Kidney tubule cell (primary cell): ENCODE results near the gene SRMS.

Source experiments
- DNase-seq: peaks from one replicate; pipeline ENCODE4 v3.0.0-alpha.2; 2018; ENCODE audit warnings: low spot score

Gene SRMS

DNA sequence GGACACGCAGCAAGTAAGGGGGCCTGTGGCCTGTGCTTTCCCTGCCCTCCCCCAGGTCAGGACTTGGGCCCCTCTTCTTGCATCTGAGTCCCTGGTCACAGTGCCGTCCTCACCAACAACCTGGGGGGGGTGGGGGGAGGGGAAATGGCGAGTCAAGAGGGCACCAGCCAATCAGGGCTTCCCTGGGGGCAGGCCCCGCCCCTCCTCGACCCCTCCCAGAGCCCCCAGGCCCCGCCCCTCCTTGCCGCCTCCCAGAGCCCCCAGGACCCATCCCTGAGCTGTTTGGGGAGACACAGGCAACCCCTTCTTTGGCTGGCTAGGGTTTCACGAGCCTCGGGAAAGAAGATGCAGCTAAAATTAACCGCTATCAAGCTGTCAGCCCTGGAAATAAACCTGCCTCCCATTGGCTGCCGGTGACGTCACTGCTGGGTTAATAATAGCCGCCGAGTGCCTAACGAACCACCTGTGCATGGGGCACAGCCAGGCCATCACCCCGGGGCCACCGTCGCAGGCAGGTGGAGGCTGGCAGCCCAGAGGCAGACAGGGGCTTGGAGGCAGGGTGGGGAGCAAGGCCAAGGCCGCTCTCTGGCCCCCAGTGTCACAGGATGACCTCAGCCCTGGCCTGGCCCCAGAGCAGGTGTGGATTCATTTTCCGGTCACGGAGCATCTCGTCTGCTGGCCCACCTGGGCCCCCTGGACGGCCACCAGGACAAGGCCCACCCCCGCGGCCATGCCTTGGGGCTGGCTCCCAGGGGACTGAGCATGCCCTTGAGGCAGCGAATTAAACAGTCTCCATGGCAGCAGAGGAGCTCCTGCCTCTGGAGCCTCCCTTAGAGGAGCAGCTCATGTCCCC is 45.5 kb downstream of the SRMS start:
- DNase-seq, result peak; percentile 30

DNA sequence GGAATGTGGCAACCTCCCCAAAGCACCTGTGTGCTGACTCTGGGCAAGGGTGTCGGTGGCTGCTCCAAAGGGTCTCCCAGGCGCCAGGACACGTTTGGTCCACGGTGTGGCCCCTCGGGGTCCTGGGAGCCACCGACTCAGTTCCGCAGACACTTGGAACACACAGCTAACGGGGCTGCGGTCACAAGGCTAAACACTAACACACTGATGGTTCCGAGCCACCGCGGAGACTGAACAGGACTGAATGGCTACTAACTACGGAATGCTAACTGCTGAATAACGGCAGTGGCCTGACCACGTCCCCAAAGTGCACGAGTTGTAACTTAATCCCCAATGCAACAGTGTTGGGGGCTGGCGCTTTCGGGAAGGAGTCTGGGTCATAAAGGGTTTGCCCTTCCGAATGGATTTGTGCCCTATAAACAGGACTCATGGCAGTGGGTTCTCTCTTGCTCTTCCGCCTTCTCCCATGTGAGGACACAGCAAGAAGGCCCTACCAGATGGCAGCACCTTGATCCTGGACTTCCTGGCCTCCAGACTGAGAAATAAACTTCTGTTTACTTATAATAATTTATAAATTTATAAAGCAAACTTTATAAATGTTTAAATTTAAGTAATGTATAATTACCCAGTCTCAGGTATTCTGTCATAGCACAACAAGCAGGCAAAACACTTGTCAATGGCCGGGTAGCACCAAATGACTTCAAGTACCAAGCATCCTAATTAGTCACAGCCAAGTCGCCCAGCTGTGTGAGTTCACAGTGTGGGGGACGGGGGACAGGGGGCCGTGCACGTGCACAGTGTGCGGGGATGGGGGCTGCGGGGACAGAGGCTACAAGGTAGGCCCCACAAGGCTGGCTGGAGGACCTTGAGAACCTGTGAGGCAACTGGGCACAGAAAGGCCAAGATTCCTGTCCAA is 46.4 kb downstream of the SRMS start:
- peak; percentile 20 for DNase-seq

DNA sequence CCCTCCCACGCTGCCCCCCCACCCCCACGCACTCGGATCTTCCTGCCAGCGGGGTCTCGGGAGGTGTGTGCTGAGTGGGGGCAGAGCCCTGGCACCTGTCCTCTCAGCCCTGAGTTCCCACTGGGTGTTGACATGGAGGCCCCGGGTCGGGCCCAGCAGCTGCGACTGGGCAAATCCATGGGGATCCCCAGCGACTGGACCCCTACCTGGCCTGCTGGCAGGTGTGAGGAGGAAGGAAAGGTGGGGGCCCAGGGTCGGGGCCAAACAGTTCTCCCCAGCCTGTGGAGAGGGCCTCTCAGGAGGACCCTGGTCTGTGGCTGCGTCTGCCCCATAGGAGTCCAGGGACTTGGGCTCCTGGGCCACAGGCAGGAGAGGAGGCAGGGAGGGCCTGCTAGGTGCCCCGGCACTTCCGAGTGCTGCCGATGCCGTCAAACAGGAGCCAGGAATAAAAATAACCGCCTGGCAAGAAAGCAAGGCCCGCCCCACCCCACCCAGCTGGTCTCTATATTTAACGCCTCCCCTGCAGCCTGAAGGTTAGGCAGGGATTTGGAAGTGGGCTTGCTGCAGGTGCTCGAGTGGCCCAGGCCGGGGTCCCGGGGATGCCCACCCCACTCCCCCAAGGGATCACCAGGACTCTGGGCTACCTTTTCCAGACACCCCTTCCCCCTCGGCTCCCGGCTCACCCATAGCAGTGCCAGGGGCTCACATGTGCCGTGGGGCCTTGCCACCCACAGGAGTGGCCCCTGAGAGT is 47.2 kb downstream of the SRMS start:
- DNase-seq, result no peak

DNA sequence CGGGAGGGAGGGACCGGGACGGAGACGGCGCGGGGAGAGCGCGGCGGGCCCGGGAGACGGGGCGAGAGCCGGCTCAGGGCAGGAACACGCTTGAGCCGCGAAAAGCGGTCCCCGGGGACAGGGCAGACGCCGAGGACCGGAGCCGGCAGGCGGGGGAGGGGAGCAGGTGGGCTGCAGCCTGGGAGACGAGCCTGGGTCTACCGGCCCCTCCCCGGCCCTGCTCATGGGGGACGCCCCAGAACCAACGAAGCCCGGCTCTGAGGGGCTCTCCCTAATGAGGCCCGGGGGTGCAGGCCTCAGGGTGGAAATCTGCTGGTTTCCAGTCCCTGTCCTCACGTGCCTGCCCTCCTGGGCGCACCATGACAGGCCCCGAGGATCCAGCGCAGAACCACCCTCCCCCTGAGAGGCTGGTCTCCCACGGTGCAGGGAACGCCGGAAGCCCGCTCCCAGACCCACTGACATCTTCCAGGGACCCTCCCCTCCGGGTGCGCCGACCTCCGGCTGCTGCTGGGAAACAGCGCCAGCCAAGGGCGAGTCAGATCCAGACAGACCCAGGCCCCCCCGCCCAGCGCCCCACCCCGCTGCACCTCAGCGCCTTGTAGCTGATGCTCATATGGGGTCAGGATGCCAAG is 48.1 kb downstream of the SRMS start:
- no peak for DNase-seq

DNA sequence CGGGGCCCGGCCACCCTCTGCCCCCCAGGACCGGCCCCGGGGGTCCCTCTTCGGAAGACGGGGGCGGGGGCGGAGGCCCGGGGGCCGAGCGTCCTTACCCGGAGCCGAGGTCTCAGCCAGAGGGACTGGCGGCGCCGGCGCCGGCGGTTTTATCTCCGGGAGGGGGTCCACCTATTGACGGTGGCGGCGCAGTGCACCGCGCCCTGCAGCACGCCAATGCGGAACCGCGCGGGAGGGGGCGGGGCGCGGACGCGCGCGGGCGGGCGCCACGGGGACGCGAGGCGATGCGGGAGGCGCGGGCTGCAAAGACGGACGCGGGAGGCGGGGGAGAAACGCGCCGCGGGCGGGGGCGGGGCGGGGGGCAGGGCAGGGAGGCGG is 48.6 kb downstream of the SRMS start, which contains the start of gene EEF1A2:
TSS of gene EEF1A2 (minus strand) at position 124 of the 378 bp plus-strand sequence. CDS start 1,320 bp downstream, outside the sequence.
- no peak for DNase-seq

DNA sequence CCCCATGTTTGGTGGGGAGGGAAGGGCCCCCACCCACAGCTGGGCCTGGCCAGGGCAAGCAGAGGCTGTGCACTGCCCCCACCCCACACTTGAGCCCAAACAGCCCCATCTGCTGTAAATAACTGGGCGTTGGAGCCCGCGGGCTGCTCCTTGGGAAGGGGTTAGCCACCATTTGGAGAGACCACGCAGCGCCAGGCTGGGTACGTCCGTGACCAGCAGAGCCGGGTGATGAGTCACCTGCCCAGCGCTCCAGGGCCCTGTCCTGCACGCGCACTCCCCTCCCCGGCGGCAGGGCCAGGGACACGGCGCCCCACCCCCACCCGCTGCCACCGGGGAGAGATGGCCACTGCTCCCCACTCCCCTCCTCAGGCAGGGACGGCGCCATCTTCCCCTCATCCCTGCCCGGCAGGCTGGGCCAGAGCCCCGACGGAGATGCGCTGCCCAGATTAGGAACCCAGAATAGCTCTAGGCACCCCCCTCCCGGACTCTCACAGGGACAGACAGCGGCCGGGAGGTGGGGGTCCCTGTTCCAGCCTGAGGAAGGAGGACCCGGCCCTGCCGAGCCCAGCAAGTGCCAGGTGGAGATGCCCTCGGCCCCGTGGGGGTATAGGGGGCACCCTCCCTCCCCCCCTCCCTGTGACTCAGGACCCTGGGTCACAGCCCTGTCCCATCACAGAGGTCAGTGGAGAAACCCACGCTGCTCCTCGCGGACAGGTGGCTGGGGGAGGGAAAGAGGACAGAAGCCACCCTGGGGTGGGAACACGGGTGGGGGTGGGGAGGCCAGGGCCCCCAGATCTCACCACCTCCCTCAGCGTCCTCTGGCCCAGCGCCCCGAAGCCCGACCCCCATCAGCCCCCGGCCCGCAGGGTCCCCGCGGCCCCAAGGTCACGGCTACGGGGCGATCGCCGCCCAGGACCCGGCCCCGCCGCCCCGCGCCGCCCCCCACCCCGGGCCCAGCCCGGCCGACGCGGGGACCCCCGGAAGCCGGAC is 49.3 kb downstream of the SRMS start:
- DNase-seq, result peak; percentile 58

DNA sequence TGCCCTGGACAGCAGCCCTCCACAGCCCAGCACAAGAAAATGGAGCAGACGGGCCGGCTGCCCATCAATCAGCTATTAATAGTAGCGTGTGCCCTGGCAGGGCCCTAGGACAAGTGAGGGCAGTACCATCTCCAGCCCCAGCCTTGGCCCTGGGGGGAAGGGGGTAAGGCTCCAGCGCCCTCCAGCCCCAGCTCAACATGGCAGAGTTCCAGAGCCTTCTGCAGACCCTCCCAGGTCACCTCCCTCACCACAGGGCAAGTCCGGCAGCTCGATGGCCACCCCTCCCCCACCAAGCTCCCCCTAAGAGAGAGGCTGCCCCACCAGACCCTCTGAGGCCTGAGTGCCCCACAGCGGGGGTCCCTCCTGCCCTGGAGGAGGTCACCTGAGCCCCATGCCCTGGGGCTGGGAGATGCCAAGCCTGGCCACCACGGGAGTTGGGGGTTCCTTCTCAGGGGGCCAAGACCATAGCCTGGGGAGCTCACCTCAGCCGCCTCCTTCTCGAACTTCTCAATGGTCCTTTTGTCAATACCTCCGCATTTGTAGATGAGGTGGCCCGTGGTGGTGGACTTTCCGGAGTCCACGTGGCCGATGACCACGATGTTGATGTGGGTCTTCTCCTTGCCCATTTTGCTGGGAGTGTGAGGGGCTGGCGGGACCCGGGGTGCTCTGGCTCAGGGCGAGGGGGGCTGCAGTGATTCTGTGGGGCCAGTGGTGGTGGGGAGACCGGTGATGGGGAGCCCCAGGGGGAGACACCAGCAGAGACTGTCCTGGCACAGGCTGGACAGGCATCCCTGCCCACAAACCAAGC is 50.2 kb downstream of the SRMS start:
- no peak for DNase-seq

DNA sequence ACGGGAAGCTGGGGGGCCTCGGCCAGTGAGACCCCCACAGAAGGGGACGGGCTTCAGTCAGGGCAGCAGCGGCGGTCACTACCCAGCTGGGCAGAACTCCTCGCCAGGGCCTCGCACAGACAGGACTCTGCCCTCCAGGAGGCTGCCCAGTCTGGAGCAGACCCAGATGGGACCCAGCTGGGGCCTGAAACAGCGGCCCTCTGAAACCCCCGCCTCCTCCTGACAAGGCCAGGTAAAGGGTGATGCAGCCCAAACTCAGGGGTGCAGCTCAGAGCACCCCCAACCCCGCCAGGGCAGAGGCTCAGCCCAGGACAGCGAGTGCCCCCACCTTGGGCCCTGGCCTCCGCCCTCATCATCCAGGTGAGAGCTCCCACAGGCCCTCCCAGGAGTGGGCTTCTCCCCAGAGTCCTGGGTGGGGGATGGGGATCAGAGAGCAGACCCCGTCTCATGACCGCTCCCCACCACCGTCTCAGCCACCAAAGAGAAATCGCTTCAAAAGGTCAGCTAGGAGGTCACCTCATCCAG is 50.9 kb downstream of the SRMS start:
- DNase-seq, result no peak

DNA sequence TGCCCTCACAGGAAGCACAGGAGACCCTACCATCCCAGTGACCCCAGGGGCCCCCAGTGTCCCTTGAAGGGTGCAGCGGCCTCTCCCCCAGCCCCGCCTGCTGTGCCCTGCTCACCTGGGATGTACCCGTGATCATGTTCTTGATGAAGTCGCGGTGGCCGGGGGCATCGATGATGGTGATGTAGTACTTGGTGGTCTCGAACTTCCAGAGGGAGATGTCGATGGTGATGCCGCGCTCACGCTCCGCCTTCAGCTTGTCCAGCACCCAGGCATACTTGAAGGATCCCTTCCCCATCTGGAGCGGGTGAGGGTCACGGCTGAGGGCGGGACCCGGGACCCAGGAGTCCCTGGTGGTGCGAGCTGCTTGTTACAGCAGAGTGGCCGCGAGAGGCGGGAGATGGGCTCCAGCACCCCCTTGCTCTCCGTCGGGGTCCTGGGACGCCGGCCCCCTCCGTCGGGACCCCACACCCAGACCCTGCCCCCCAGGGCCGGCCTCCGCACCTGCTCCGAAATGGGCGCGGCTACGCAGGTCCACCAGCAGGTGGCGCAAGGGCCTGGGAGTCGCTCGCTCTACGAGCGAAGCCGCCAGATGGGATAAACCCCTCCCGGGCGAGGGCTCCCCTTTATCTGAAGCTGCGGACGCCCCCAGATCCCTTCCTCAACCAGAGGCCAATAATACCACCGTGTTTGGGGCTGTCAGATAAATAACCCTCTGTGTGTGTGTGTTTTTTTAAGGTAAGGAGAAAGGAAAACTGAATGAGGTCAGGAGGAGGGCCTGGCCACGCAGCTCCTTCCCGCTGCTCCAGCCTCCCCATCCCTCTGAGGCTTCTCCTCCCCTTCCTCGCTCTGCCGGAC is 51.6 kb downstream of the SRMS start:
- peak; percentile 55 for DNase-seq

DNA sequence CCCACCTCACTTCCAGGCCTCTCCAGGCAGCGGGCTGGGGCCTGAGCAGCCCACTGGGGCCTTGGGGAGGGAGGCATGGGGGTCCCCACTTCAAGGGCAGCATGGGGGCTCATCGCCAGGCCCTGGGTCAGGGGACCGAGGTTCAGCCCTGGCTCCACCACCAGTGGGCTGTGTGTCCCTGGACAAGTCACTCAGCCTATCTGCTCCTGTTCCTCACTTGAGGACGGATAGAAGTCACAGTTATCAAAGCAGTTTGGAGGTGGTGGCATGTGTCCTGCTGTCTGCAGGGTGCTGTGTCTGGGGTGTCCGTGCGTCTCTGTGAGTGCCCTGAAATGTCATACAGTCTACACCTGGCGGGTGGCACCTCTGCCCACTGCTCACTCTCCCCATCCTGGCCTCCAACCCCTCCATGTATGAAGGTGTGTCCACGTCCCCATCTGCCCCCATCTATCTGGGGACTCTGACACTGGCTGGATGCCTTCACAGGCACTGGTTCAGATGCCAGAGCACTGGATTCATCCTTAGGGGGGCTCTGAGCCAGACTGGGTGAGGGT is 52.3 kb downstream of the SRMS start:
- DNase-seq, result no peak

DNA sequence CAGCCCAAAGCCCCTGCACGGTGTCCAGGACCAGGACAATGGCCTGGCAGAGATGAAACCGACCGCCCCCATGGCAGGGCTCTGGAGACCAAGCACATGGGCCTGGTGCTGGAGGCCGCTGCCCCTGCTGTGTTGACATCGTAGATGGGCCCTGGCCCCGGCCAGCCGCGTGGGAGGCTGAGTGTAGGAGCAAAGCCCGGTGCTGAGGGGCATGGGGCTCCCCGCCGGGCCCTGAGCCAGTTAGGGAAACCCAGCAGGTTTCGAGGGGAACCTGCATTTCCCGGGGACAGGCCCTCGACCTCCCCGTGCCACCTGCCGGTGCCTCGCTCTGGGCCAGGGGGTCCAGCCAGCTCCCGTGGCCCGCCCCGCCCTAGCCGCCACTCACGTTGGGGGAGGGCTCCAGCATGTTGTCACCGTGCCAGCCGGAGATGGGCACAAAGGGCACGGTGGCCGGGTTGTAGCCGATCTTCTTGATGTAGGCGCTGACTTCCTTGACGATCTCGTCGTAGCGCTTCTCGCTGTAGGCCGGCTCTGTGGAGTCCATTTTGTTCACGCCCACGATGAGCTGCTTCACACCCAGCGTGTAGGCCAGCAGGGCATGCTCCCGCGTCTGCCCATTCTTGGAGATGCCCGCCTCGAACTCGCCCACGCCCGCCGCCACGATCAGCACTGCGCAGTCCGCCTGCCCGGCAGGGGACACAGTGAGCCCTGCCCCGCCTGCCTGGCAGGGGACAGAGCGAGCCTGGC is 53.0 kb downstream of the SRMS start:
- DNase-seq, result no peak

DNA sequence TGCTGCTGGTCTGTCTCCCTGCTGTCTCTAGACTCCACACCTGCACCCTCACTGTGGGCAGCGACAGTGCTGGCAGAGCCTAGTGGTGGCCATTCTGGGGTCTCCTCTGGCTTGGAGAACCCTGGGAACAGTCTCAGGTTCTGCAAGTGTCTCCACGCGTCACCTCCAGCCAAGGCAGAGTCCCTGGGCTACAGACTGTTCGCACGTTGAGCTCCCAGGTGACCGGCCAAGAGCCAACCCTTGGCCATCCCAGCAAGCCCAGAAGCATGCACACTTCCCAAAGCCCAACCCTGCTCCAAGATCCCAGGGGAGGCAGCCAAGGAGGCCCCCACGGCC is 53.5 kb downstream of the SRMS start:
- DNase-seq, result no peak

DNA sequence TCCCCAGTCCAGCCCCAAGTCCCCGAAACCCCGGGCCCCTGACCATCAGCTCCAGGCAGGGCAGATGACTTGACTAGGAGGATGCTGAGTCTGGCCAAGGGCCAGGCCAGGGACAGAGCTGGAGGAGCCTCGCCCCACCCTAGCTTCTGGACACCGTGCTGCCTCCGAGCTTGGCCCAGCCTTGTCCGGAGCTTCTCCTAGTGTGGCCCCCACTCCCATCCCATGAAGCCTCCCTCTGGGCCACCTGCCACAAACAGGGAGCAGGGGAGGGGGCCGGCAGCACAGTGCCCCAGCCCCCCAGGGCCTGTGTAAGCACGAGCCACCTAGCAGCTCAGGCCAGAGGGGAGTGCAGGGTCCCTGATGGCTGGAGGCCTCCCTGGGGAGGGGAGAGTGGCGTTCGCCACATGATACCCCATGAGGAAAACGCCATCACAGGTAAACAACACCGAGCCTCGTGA is 54.0 kb downstream of the SRMS start:
- DNase-seq, result no peak

DNA sequence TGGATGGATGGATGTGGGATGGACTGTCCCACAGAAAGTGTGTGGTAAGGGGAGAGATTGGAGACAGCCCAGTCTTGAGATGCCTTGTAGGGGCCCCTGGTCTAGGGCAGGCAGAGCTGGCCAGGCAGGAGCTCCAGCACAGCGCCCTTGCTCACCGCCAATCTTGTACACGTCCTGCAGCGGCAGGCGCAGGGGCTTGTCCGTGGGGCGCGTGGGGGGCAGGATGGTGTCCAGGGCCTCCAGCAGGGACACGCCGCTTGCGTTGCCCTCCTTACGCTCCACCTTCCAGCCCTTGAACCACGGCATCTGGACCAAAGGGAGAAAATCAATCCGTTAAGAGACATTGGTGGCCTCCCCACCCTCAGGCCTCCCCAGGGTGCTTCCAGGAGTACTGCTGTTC is 54.6 kb downstream of the SRMS start:
- no peak for DNase-seq

DNA sequence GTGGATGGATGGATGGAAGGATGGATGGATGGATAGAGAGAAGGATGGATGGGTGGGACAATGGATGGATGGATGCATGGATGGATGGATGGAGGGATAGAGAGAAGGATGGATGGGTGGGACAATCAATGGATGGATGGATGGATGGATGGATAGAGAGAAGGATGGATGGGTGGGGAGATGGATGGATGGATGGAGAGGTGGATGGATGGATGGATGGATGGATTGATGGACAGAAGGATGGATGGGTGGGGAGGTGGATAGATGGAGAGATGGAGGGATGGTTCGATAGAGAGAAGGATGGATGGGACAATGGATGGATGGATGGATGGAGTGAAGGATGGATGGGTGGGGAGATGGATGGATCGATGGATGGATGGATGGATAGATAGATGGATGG is 55.0 kb downstream of the SRMS start:
- DNase-seq, result no peak

DNA sequence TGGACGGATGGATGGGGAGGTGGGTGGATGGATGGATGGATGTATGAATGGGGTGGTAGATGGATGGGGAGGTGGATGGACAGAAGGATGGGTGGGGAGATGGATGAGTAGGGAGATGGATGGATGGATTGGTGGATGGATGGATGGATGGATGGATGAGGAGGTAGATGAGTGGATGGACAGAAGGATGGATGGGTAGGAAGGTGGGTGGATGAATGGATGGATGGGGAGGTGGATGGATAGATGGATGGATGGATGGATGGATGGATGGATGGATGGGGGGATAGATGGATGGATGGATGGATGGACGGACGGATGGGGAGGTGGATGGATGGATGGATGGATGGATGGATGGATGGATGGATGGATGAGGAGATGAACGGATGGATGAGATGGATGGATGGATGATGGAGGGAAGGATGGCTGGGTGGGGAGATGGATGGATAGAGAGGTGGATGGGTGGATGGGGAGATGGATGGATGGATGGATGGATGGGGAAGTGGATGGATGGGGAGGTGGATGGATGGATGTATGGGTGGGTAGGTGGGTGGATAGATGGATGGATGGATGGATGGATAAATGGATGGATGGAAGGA is 55.8 kb downstream of the SRMS start:
- DNase-seq, result no peak

DNA sequence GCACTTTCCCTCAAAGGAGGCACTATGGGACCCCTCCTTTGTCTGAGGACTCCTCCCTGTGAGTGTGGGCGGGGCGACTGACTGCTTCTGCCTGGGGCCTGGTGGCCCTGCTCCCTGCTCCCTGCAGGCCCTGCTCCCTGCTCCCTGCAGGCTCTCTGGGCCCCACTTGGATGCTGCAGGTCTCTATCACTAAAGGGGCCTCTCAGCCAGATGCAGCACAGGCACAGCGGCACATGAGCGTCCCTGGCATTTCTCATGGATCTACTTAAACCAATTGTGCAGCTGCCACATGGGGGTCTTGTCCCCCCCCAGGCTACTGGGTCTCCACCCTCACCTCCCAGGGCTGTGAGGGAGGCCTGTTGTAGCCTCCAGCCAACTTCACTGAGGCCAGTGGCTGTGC is 56.5 kb downstream of the SRMS start:
- no peak for DNase-seq
